HFFc6 (cell line): ENCODE results near the gene GALNT14. TPM values are rescaled to one million over a fixed set of nuclear protein-coding genes. Genes with fewer than 3 reads are reported as not detected.

Experiments used
- DNase-seq: peaks from one replicate; pipeline ENCODE4 v3.0.0-alpha.2; 2018
- H3K27ac Mint-ChIP-seq: 2 replicates; pipeline ENCODE4 v1.8.0; 2020; ENCODE audit warnings: mild to moderate bottlenecking, mixed read lengths
- H3K27me3 Mint-ChIP-seq: 2 replicates; pipeline ENCODE4 v1.8.0; 2021; ENCODE audit warnings: mild to moderate bottlenecking, moderate library complexity, mixed read lengths; ENCODE audit not compliant: insufficient read depth
- H3K36me3 Mint-ChIP-seq: 2 replicates; pipeline ENCODE4 v1.8.0; 2021; ENCODE audit warnings: low read depth, mixed read lengths
- H3K4me1 Mint-ChIP-seq: 2 replicates; pipeline ENCODE4 v1.8.0; 2020; ENCODE audit warnings: low read depth, mixed read lengths
- H3K4me3 Mint-ChIP-seq: 2 replicates; pipeline ENCODE4 v1.8.0; 2020; ENCODE audit warnings: mild to moderate bottlenecking, moderate library complexity, mixed read lengths
- H3K9me3 Mint-ChIP-seq: 2 replicates; pipeline ENCODE4 v1.8.0; 2020; ENCODE audit warnings: mild to moderate bottlenecking, mixed read lengths
- CTCF ChIP-seq: fragments of 200-600 bp; sonication (generic); IDR thresholded peaks from 2 replicates; pipeline ENCODE4 v1.5.0; 2021; ENCODE audit warnings: antibody characterized with exemption, mild to moderate bottlenecking
- total RNA-seq, 6 experiments: library from RNA; stranded (reverse); fragmentation: NEBNext Ultra II Directional; extraction: Animal tissue kit (Norgen Biotek cat#: 25700); gene quantifications; 2 replicates in 1 of 6; 3 replicates in 5 of 6; pipeline ENCODE4 v1.2.3, GENCODE V29; 2021

GALNT14 gene
- total RNA-seq, 6 experiments from 2014 or later: 0.11 to 1.0 (median 0.25) TPM; not detected in 1

GRCh38 chr2:31151501-31151900, 13.3 kb upstream of the GALNT14 start:
- Mint-ChIP-seq H3K27ac (no peak overlapping the region), H3K4me1 (no peaks in the 10 kb centered on the region), H3K27me3 (peaks cover 16% of the 10 kb centered on the region), H3K36me3 (no peaks in the 10 kb centered on the region), H3K4me3 (no peak overlapping the region), H3K9me3 (no peaks in the 10 kb centered on the region)
- TF ChIP-seq CTCF: no peak; the same call in 1 of the 2 replicates
- no peak for DNase-seq

GRCh38 chr2:31150120-31150670, 12.0 kb upstream of the GALNT14 start:
- Mint-ChIP-seq H3K27ac (no peak overlapping the region), H3K27me3 (peaks cover 16% of the 10 kb centered on the region)
- no peak for DNase-seq

GRCh38 chr2:31148514-31148913, 10.3 kb upstream of the GALNT14 start:
- no peaks in the 10 kb centered on the region for H3K9me3 Mint-ChIP-seq
- no peak overlapping the region for H3K27ac Mint-ChIP-seq
- H3K4me3 Mint-ChIP-seq: no peak overlapping the region
- H3K4me1 Mint-ChIP-seq: no peaks in the 10 kb centered on the region
- no peak for TF ChIP-seq CTCF
- H3K27me3 Mint-ChIP-seq: peaks cover 20% of the 10 kb centered on the region
- no peak for DNase-seq
- no peaks in the 10 kb centered on the region for H3K36me3 Mint-ChIP-seq

More at GRCh38 chr2:31150120-31150670, 12.0 kb upstream of the GALNT14 start:
- H3K4me3 Mint-ChIP-seq: no peak overlapping the region
- no peak for TF ChIP-seq CTCF
- no peaks in the 10 kb centered on the region for H3K4me1 Mint-ChIP-seq
- H3K36me3 Mint-ChIP-seq: no peaks in the 10 kb centered on the region
- H3K9me3 Mint-ChIP-seq: no peaks in the 10 kb centered on the region

- H3K27ac Mint-ChIP-seq: no peak overlapping the region
- H3K9me3 Mint-ChIP-seq: no peaks in the 10 kb centered on the region
- TF ChIP-seq CTCF: no peak
- H3K4me3 Mint-ChIP-seq: no peak overlapping the region
- peaks cover 16% of the 10 kb centered on the region for H3K27me3 Mint-ChIP-seq
- no peaks in the 10 kb centered on the region for H3K36me3 Mint-ChIP-seq
- H3K4me1 Mint-ChIP-seq: no peaks in the 10 kb centered on the region
- no peak for DNase-seq
These were observed 9.4 kb upstream of the GALNT14 start for GRCh38 chr2:31147645-31148044.

GRCh38 chr2:31142110-31142509, 3.9 kb upstream of the GALNT14 start:
- no peak for TF ChIP-seq CTCF
- Mint-ChIP-seq H3K9me3 (no peaks in the 10 kb centered on the region), H3K27me3 (peaks cover 23% of the 10 kb centered on the region)

More at GRCh38 chr2:31142110-31142509, 3.9 kb upstream of the GALNT14 start:
- no peak overlapping the region for H3K27ac Mint-ChIP-seq
- DNase-seq: no peak
- no peak overlapping the region for H3K4me3 Mint-ChIP-seq
- no peaks in the 10 kb centered on the region for H3K4me1 Mint-ChIP-seq
- H3K36me3 Mint-ChIP-seq: no peaks in the 10 kb centered on the region
